ENCODE results near the gene ERP29. TPM values are rescaled to one million over a fixed set of nuclear protein-coding genes. Genes with fewer than 3 reads are reported as not detected.

ERP29 gene
- total RNA-seq, 1 donor: 77.4 TPM

DNA sequence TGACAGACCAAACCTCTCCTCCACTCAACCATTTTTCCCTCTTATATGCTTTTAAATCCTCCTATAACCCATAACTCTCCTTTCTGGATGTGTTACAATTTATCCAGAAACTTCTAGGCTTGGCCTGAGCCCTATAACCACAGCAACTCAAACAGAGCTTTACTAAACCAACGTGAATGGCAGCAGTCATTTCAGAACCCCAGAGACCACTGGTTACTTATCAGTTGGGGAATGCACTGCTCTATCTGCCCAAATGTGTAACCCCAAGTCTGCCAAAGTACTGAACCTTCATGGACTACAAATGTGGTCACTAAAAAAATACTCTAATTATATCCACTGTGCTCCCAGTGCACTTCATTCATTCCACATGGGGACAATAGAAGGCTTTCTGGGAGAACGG lies 53.3 kb downstream of the ERP29 start:
- Histone ChIP-seq H3K9me3 (ENCODE audit: low read depth, low read length) (no peaks in the 10 kb centered on the region), H4K20me1 (ENCODE audit: insufficient read depth, low read length) (no peaks in the 10 kb centered on the region), H3K27ac (ENCODE audit: low read depth, low read length) (no peak overlapping the region), H3K27me3 (ENCODE audit: insufficient read depth, low read length) (no peaks in the 10 kb centered on the region), H2AFZ (ENCODE audit: low read length) (no peak overlapping the region), H3K4me1 (ENCODE audit: insufficient read depth, low read length) (no peaks in the 10 kb centered on the region), H3K79me2 (ENCODE audit: insufficient read depth, low read length) (no peaks in the 10 kb centered on the region), H3K36me3 (ENCODE audit: insufficient read depth, low read length) (peaks cover 85% of the 10 kb centered on the region), H3K4me2 (ENCODE audit: insufficient read depth, low read length) (no peak overlapping the region), H3K4me3 (ENCODE audit: insufficient read depth, low read length) (no peak overlapping the region)
- DNase-seq (ENCODE audit: insufficient read length, low spot score, missing footprints): no peak
- TF ChIP-seq, protein P1, sequence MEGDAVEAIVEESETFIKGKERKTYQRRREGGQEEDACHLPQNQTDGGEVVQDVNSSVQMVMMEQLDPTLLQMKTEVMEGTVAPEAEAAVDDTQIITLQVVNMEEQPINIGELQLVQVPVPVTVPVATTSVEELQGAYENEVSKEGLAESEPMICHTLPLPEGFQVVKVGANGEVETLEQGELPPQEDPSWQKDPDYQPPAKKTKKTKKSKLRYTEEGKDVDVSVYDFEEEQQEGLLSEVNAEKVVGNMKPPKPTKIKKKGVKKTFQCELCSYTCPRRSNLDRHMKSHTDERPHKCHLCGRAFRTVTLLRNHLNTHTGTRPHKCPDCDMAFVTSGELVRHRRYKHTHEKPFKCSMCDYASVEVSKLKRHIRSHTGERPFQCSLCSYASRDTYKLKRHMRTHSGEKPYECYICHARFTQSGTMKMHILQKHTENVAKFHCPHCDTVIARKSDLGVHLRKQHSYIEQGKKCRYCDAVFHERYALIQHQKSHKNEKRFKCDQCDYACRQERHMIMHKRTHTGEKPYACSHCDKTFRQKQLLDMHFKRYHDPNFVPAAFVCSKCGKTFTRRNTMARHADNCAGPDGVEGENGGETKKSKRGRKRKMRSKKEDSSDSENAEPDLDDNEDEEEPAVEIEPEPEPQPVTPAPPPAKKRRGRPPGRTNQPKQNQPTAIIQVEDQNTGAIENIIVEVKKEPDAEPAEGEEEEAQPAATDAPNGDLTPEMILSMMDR (IDR thresholded peaks at IDR 0.05; ENCODE audit: extremely low read depth, low read depth, low read length): no peak

Small RNAs within 50 kb of the gene (small RNA-seq; reads per million reads assigned to genes)
- gene AC004024.1 (not detected), gene MIR3657 (not detected), gene RF00019 (not detected)

Other genes with a start within 250 kb of the ERP29 start
- 11.9 and 17.1 TPM in 2 replicates for gene ALDH2, start 246.5 kb upstream of the ERP29 start, total RNA-seq
- 31.5 and 32.9 TPM in 2 replicates for gene MAPKAPK5, start 171.2 kb upstream of the ERP29 start, total RNA-seq
- gene TMEM116, start 261 bp upstream of the ERP29 start, total RNA-seq: 10.5 and 11.2 TPM in 2 replicates
- 20.0 and 20.6 TPM in 2 replicates for gene NAA25, start 95.4 kb downstream of the ERP29 start, total RNA-seq
- gene TRAFD1, start 112.1 kb downstream of the ERP29 start, total RNA-seq: 39.8 and 40.5 TPM in 2 replicates

Measured in osteoblast (primary cell).